ENCODE measurements around the gene MBOAT7. TPM values are rescaled to one million over a fixed set of nuclear protein-coding genes. Genes with fewer than 3 reads are reported as not detected.

Gene MBOAT7
- polyA plus RNA-seq, 1 of the 3 experiments (the other 2 are of a cell fraction) = 80.8 TPM

- Histone ChIP-seq H2AFZ (ENCODE audit: low read depth) (no peak overlapping the region), H3K36me3 (replicated peaks in 1 of 2; ENCODE audit: control insufficient read depth in 1 of 2, insufficient read depth in 2 of 2, low read length in 1 of 2) (peaks cover 37 to 67% of the 10 kb centered on the region in 2 experiments), H3K9ac (no peak overlapping the region), H3K27me3 (ENCODE audit: insufficient read depth) (no peaks in the 10 kb centered on the region), H3K4me1 (ENCODE audit: control insufficient read depth in 1 of 2, insufficient read depth in 2 of 2, low read depth in 1 of 2, low read length in 1 of 2) (peaks cover 7 to 9% of the 10 kb centered on the region in 2 experiments; a peak in 2 of 4 replicates), H4K20me1 (ENCODE audit: insufficient read depth) (no peaks in the 10 kb centered on the region), H3K4me2 (no peak overlapping the region), H3K9me3 (no peaks in the 10 kb centered on the region), H3F3A (replicated peaks; ENCODE audit: insufficient read depth) (peaks cover 19% of the 10 kb centered on the region), H3K79me2 (ENCODE audit: insufficient read depth) (peaks cover 10% of the 10 kb centered on the region; the same call in 1 of the 2 replicates), H3K4me3 (ENCODE audit: low read depth in 2 of 2, low read length in 1 of 2) (no peak overlapping the region), H3K9me2 (no peaks in the 10 kb centered on the region), H3K27ac (ENCODE audit: low read depth in 2 of 2, low read length in 1 of 2) (no peak overlapping the region)
- POLR2A ChIA-PET = interaction anchor here (0.9 kb wide), 1 partner anchor 13 kb away, joined by 3 read pairs; no protein-coding TSS in a partner anchor
- DNase-seq = no peak
- CTCF ChIA-PET = no interaction called here
- no peak for TF ChIP-seq MXI1 (IDR thresholded peaks at IDR 0.05; ENCODE audit: low read depth, low read length)
- no peak for TF ChIP-seq MAX (IDR thresholded peaks at IDR 0.05; ENCODE audit: low read depth)
- no peak for TF ChIP-seq SMC3 (IDR thresholded peaks at IDR 0.05; ENCODE audit: low read depth, low read length)
- TF ChIP-seq, protein P1, sequence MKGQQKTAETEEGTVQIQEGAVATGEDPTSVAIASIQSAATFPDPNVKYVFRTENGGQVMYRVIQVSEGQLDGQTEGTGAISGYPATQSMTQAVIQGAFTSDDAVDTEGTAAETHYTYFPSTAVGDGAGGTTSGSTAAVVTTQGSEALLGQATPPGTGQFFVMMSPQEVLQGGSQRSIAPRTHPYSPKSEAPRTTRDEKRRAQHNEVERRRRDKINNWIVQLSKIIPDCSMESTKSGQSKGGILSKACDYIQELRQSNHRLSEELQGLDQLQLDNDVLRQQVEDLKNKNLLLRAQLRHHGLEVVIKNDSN (IDR thresholded peaks at IDR 0.05; ENCODE audit: borderline replicate concordance, low read depth) = no peak
- TF ChIP-seq, protein P2, sequence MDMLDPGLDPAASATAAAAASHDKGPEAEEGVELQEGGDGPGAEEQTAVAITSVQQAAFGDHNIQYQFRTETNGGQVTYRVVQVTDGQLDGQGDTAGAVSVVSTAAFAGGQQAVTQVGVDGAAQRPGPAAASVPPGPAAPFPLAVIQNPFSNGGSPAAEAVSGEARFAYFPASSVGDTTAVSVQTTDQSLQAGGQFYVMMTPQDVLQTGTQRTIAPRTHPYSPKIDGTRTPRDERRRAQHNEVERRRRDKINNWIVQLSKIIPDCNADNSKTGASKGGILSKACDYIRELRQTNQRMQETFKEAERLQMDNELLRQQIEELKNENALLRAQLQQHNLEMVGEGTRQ (IDR thresholded peaks at IDR 0.05; ENCODE audit: borderline replicate concordance, low read depth, low read length) = no peak
- no peak for TF ChIP-seq SIN3A (IDR thresholded peaks at IDR 0.05; ENCODE audit: borderline replicate concordance, low read depth, low read length)
- no peak for TF ChIP-seq EZH2phosphoT487 (IDR thresholded peaks at IDR 0.05; ENCODE audit: borderline replicate concordance, low read depth)
- TF ChIP-seq FOXJ3 (CRISPR knock-in tag; IDR thresholded peaks at IDR 0.05) = no peak
- TF ChIP-seq NRF1 (IDR thresholded peaks at IDR 0.05; ENCODE audit: low read depth, low read length) = no peak
- no peak for TF ChIP-seq CHD2 (IDR thresholded peaks at IDR 0.05; ENCODE audit: low read length, partially characterized antibody)
- TF ChIP-seq FOXM1 (IDR thresholded peaks at IDR 0.05; ENCODE audit: low read depth) = no peak
- TF ChIP-seq YY1 (IDR thresholded peaks at IDR 0.05; ENCODE audit: low read depth) = no peak
- TF ChIP-seq NFIC (IDR thresholded peaks at IDR 0.05; ENCODE audit: borderline replicate concordance) = no peak
- WGBS (ENCODE audit: low lambda C conversion rate) = 87% methylated on average over 17 of the region's 18 CpGs
These were observed 34.6 kb downstream of the MBOAT7 start for GRCh38 chr19:54154603-54155345.

DNA sequence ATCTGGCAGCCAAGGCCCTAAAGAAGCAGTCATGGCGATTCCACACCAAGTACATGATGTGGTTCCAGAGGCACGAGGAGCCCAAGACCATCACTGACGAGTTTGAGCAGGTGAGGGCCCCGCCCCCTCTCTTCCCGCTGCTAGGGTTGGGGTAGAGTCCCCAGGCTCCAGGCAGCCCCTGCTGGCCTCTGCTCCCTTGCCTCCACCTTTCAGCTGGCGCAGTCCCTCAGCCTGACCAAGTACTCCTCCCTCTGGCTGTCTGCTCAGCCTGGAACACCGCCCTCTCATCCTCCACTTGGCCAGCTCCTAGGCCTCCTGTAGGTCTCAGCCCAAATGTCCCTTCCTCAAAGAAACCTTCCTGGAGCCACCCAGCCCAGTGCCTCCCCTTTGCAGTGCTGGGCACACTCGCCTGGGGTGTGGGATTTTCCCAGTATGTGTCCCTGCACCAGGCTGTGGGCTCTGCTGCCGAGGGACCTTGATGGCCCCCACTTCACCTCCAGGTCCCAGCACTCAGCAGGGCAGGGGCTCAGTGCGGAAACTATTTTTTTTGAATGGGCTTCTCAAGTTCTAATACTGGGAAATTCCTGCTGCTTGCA, 35.6 kb downstream of the MBOAT7 start:
- ChIA-PET CTCF (no interaction called here), POLR2A (no interaction called here)
- 100% methylated on average over 5 of the region's 10 CpGs for WGBS (ENCODE audit: low lambda C conversion rate)
- Histone ChIP-seq H3K27me3 (ENCODE audit: insufficient read depth) (no peaks in the 10 kb centered on the region), H3K9me2 (no peaks in the 10 kb centered on the region), H4K20me1 (ENCODE audit: insufficient read depth) (no peaks in the 10 kb centered on the region), H3K9ac (no peak overlapping the region), H3K4me2 (no peak overlapping the region), H3K36me3 (replicated peaks in 1 of 2; ENCODE audit: control insufficient read depth in 1 of 2, insufficient read depth in 2 of 2, low read length in 1 of 2) (peaks cover 37 to 76% of the 10 kb centered on the region in 2 experiments), H3K9me3 (no peaks in the 10 kb centered on the region), H2AFZ (ENCODE audit: low read depth) (no peak overlapping the region), H3F3A (replicated peaks; ENCODE audit: insufficient read depth) (peaks cover 19% of the 10 kb centered on the region), H3K27ac (ENCODE audit: low read depth in 2 of 2, low read length in 1 of 2) (no peak overlapping the region), H3K79me2 (ENCODE audit: insufficient read depth) (peaks cover 7% of the 10 kb centered on the region; the same call in 1 of the 2 replicates), H3K4me3 (ENCODE audit: low read depth in 2 of 2, low read length in 1 of 2) (no peak overlapping the region), H3K4me1 (ENCODE audit: control insufficient read depth in 1 of 2, insufficient read depth in 2 of 2, low read depth in 1 of 2, low read length in 1 of 2) (peaks cover 6 to 7% of the 10 kb centered on the region in 2 experiments; a peak in 2 of 4 replicates)
- DNase-seq = no peak
- TF ChIP-seq CHD2 (IDR thresholded peaks at IDR 0.05; ENCODE audit: low read length, partially characterized antibody) (no peak), GATA2 (CRISPR knock-in tag; IDR thresholded peaks at IDR 0.05) (no peak), MXI1 (IDR thresholded peaks at IDR 0.05; ENCODE audit: low read depth, low read length) (no peak), ELF1 (IDR thresholded peaks at IDR 0.05) (no peak), SIN3A (IDR thresholded peaks at IDR 0.05; ENCODE audit: borderline replicate concordance, low read depth, low read length) (no peak), EP300 (IDR thresholded peaks at IDR 0.05; ENCODE audit: borderline replicate concordance in 1 of 2, low read depth in 1 of 2, low read length in 1 of 2) (no peak), MEF2A (IDR thresholded peaks at IDR 0.05; ENCODE audit: borderline replicate concordance, low read depth) (no peak)
- TF ChIP-seq, protein P2 (IDR thresholded peaks at IDR 0.05; ENCODE audit: borderline replicate concordance, low read depth, low read length) = no peak
- TF ChIP-seq, protein P3, sequence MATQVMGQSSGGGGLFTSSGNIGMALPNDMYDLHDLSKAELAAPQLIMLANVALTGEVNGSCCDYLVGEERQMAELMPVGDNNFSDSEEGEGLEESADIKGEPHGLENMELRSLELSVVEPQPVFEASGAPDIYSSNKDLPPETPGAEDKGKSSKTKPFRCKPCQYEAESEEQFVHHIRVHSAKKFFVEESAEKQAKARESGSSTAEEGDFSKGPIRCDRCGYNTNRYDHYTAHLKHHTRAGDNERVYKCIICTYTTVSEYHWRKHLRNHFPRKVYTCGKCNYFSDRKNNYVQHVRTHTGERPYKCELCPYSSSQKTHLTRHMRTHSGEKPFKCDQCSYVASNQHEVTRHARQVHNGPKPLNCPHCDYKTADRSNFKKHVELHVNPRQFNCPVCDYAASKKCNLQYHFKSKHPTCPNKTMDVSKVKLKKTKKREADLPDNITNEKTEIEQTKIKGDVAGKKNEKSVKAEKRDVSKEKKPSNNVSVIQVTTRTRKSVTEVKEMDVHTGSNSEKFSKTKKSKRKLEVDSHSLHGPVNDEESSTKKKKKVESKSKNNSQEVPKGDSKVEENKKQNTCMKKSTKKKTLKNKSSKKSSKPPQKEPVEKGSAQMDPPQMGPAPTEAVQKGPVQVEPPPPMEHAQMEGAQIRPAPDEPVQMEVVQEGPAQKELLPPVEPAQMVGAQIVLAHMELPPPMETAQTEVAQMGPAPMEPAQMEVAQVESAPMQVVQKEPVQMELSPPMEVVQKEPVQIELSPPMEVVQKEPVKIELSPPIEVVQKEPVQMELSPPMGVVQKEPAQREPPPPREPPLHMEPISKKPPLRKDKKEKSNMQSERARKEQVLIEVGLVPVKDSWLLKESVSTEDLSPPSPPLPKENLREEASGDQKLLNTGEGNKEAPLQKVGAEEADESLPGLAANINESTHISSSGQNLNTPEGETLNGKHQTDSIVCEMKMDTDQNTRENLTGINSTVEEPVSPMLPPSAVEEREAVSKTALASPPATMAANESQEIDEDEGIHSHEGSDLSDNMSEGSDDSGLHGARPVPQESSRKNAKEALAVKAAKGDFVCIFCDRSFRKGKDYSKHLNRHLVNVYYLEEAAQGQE (IDR thresholded peaks at IDR 0.05; ENCODE audit: low read depth, low read length) = no peak

Measured in SK-N-SH (cell line).